Stimulated activated CD8-positive, alpha-beta memory T cell treated with anti-CD3 and anti-CD28 coated beads, Interleukin-2, amount 100 ng/mL, for 1 hour (primary cell): ENCODE measurements around the gene CCNI.
"Not testable (repeated sequence)": the region's sequence is repeated elsewhere in the genome, so short reads cannot be mapped to it uniquely, and the experiment has no call there.

Experiments
- DNase-seq, 2 donors: peaks; one replicate each; pipeline ENCODE4 v3.0.0-alpha.2; 2020; ENCODE audit warnings: low read depth in 2 of 2

CCNI gene

DNA sequence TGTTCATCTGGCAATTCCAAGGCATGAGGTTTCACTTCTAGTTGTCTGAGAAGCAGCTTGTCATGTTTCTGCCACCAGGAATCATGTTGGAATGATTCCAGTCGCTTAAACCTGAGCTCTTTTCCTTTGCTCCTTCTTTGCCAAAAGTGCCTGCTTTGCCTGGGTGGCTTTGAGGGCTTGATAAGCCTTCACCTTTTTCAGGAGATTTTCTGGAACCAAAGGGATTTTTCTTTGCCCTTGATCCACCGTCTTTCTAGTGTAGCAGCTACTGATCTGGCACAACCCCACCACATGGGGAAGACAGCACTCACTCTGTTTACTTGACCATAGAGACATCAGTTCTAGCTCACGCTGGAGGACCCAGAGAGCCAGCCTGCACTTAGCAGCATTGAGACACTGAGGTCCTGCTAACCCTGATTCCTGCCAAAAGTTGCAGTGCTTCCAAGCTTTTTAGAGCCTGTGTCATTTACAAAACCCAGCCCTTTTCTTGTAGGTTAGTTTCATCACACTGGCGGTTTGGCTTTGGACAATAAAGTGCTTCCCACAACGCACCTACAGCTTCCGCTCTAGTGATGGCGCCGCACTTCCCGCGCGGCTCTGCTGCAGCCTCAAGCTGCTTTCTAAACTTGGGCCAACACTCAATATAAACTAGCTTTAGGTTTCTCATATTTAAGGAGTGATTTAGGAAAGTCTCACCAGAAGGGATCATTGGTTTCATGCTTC, 7.3 kb upstream of the CCNI start:
- no peak for DNase-seq

DNA sequence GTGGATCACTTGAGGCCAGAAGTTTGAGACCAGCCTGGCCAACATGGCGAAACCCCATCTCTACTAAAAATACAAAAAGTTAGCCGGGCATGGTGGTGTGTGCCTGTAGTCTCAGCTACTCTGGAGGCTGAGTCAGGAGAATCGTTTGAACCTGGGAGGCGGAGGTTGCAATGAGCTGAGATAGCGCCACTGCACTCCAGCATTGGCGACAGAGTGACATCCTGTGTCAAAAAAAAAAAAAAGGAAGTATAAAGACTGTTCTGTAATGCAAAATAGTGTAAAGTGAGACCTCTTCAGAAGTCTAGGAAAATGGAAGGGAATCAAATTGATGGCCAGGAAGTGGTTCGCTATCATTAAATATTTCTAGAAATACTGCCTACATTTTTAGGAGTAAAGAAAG, 5.0 kb upstream of the CCNI start:
- DNase-seq: not testable (repeated sequence)

DNA sequence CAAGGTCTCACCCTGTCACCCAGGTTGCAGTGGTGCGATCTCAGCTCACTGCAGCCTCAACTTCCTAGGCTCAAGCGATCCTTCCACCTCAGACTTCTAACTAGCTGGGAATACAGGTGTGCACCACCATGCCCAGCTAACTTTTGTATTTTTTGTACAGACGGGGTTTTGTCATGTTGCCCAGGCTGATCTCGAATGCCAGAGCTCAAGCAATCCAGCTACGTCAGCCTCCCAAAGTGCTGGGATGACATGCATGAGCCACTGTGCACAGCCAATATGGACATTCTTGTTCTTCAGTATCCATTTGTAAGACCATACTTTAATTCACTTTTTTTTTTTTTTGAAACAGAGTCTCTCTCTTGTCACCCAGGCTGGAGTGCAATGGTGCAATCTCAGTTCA, 3.5 kb upstream of the CCNI start:
- DNase-seq: no peak

DNA sequence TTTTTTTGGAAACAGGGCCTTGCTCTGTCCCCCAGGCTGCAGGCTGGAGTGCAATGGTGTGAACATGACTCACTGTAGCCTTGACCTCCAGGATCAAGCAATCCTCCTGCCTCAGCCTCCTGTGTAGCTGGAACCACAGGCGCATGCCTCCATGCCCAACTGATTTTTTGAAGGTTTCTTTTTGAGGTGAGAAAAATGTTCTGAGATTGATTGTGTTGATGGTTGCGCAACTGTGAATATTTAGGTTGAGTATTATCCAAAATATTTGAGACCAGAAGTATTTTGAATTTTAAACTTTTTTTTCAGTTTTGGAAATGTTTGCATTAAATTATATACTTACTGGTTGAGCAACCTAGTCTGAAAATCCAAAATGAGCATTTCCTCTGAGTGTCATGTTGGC, 2.6 kb upstream of the CCNI start:
- DNase-seq: no peak

DNA sequence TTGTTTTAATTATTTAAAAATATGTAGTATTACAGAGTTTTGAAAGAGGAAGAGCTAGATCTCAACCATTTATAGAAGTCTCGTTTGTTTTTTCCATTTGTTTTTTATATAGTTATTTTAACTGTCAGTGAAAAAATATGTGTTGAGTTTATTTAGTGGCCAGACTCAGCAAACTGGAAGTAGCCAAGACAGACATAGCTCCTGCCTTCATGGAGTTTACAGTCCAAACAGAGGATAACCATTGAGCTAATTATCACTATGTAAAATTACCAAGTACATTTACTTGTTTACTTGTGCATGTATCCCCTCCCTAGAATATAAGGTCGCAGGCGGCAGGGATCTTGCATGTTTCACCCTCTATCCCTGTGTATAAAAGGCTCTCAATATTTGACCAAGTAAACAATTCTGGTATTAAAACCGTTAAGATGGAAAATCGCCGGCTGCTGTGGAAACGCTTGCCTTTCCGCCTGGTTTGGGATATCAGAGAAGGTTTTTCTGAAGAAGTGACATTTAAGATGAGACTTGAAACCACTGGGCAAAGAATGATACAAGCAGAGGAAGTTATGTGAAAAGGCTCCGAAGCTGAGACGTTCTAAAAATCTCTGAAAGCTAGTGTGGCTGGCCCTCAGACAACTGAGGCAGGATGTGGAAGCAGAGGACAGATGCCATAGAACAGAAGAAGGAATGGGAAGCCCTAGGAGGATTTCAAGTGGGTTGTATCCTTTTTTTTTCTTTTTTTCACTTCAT, 1.3 kb upstream of the CCNI start:
- no peak for DNase-seq

DNA sequence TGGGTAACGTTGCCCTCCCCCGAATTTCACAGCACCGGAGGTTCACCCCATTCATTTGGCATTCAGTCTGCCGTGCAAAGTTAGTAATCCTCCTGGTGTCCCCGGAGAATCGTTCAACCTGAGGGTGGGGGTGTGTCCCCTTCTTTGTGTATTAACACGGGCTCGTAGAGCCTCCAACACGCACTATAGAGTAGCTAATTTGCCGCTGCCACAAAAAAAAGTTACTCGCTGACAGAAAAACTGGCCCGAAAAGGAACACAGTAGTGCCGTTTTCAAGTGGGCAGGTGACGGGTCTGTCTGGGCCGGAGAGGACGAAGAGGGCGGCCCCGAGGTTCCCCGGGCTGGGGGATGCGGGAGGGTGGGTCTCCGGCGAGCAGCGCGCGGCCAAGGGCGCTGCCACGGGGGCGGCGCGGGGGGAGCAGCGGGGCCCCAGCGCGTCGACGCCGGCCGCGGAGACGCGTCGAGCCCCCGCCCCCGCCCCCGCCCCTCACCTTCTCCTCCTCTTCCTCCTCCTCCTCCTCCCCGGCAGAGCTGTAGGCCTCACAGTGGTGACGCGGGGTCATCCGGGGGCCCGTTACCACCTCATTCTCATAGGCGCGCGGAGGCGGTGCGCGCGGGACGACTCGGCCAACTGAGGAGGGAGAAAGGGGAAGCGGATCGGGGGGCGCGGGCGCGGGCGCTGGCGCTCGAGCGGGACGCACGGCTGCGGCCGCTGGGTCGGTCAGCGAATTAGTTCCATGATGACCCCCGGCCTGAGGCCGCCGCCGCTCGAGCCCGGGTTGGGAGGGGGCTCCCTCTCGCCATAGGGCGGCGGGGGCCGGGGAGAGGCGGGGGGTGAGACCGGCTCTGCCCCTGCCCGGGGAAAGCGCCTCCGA, 571 bp downstream of the CCNI start:
- DNase-seq: peak; percentile 48 to 70

DNA sequence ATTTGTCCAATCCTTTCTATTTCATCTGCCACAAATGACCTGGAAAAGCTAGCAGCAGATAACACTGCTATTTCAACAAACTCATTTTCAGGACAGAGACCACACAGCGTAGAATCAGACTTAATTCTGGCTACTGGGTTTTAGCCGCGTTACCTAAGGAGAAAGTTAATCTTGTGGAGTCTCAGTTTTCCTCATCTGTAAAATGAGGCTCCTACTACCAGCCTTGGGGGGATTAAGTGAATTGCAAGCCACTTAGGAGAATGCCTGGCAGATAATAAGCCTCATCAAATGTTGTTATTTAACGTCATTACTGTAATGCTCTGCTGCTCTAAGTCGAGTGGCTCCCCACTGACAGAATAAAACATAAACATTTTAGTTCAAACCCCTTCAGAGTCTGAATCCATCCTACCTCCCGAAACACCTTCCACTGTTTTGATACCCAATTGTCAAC, 1.4 kb downstream of the CCNI start:
- no peak for DNase-seq

DNA sequence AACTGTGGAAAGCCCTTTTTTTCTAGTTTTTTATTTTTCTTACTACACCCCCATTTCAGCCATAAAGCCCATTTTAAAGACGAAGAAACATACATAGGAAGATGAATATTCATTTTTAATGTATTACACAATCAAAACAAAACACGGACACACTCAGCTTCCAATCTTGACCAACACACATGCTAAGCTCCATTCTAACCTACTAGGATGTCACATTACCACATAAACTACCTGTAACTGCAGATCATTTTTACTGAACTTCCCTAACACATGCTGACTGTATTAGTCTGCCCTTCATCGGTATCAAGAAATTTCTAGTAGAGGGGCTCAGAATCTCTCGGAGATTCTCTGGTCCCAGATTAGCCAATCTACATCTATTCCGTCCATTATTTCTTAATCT, 1.8 kb downstream of the CCNI start:
- DNase-seq: no peak

DNA sequence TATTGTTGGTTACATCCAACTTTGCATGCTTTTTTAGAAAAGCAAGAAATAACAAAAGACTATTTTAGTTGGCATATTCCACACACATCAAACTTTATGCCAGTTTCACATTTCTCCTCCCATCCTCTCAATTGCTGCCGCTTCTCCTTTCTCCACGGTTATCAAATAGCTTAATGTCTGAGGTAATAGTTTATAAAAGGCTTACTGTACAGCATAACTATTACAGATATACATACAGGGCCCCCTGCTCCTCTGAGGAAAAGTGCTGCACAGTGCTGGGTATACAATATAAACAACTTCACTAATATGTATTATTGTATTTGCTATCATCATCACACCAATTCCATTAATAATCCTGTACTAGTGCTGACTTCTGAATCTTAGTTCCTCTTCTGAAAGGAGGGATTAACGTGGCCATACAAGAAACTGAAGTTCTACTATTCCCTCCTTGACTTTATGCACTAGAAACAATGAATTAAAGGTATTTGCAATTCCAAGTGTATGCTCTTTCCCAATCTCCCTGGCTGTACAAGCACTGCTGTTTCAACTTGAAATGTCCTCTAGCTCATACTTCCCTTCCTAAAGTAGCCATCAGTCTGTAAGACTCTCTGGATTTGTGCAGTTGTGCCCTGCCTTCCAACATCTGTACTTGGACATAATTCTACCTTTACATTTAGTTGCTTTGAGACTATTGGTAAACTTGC, 2.5 kb downstream of the CCNI start:
- DNase-seq: no peak

DNA sequence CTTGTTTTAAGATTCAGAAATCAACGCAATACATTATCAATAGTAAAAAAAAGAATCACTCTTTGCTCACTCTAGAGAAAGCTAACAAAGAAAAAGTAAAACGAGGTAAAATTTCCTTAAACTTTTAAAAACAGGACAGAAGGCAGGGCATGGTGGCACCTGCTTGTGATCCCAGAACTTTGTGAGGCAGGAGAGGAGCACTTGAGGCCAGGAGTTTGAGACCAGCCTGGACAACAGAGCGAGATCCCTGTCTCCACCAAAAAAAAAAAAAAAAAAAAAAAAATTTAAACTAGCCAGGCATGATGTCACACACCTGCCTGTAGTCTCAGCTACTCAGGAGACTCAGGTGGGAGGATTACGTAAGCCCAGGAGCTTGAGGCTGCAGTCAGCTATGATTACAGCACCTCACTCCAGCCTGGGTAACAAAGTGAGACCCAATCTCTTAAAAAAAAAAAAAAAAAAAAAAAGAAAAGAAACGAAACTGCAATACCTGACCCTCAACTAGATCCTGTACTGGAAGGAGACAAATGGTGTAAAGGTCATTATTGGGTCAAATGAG, 3.5 kb downstream of the CCNI start:
- DNase-seq: no peak

DNA sequence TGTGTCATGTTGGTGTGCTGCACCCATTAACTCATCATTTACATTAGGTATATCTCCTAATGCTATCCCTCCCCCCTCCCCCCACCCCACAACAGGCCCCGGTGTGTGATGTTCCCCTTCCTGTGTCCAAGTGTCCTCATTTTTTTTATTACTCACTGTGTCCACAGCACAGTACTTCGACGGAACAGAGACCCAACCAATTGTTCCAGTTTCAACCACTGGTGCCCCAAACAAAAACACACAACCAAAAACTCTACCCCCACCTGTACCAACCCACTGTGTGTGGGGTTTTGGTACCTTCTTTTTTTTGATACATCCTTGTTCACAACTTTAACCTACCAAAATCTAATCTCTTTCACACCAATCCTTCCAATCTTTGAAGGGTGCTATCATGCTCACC, 6.3 kb downstream of the CCNI start:
- not testable (repeated sequence) for DNase-seq

DNA sequence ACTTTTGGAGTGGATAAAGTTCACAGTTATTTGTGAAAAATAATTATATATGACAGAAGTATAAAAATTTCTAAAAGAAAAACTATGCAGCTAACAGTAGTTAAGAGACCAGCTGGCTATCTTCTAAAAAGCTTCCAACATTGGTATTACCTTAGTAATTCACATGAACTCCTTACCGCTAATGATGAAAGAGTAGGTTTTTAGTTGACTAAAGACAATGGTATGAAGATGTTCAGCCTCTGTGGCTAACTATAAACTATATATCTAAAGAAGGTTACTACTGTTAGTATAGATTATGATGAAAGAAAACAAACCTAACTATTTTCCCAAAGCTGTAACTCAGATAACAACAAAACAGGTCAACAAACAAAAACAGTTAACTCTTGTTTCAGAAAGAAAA, 10.4 kb downstream of the CCNI start:
- DNase-seq: no peak

DNA sequence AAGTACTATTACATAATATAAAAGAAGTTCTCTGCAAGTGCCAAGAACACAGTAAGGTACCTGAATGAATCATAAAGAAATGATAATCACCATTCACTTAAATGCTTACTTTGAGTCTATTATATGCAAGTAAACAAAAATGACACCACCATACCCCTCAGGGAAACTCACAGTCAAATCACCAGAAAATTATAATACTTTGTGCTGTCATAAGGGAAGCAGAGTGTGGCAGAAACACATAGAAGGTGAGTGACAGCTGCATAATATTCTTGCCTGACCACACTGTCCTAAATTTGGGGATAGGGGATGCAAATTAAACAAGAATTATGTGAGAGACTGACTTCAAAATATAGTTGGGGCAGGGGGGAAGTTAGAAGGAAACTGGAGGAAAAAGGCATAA, 12.9 kb downstream of the CCNI start:
- no peak for DNase-seq

DNA sequence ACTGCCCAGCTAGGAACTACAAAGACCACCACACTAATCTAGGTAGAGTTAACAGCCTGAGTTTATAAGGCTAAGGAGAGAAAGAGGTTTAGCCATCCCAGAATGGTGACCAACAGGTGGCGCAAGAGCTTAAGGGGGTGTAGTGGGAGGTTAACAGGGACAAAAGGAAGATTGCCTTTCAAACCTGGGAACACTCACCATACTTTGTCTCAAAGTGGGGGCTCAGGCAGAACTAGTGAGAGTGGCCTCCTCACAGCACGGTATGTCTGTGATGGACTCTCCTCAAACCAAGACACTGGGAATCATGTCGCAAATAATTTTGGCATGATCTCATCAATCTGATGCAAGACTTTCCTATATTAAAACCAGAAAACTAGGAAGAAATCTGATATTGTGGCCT, 23.4 kb downstream of the CCNI start:
- DNase-seq: peak; percentile 8 to 43

DNA sequence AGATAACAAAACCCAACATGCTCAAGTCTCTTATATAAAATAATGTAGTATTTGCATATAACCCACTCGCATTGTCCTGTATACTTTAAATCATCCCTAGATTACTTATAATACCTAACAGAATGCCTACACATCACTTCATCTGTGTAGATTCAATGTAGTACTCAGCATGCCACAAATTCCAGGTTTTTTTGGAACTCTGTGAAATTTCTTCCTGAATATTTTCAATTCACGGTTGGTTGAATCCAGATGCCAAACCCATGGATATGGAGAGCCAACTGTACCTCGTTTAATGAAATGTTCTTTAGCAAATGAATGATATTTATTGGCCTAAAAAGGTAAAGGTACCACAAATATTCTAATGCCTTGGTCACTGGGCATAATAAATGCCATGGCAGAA, 24.8 kb downstream of the CCNI start:
- no peak for DNase-seq

DNA sequence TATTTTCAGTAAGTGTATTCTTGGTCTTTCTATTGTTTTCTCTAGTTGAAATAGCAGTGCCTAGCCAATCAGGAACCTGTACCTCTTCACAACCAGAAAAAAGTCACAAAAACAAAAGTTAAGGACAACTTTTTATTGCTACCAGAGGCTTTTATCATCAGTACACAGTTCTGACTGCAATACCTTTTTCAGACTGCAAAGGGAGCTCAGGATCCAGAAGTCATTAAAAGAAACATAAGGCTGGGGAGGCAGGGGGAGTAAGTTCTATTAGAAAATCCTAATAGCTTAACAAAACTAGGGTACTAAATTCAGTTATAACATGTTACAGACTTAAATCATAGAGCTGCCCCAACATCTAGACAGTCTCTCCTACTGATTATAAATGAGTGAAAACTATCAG, 28.8 kb downstream of the CCNI start:
- no peak for DNase-seq

DNA sequence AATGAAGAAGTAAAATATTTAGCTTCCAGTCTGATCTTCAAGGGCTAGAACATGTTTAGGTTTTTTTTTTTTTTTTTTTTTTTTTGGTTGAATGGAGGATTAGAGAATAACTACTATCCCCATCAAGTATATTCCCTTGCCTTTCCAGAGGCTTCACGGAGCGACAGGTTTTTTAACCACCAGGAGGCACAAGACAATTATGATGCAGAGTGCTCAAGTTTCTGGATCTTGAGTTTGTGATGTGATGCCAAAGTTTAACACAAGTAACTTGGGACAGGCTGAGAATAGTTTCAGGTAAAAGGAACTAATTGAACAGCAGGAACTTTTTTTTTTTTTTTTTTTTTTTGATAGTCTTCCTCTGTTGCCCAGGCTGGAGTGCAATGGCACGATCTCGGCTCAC, 30.3 kb downstream of the CCNI start:
- no peak for DNase-seq

DNA sequence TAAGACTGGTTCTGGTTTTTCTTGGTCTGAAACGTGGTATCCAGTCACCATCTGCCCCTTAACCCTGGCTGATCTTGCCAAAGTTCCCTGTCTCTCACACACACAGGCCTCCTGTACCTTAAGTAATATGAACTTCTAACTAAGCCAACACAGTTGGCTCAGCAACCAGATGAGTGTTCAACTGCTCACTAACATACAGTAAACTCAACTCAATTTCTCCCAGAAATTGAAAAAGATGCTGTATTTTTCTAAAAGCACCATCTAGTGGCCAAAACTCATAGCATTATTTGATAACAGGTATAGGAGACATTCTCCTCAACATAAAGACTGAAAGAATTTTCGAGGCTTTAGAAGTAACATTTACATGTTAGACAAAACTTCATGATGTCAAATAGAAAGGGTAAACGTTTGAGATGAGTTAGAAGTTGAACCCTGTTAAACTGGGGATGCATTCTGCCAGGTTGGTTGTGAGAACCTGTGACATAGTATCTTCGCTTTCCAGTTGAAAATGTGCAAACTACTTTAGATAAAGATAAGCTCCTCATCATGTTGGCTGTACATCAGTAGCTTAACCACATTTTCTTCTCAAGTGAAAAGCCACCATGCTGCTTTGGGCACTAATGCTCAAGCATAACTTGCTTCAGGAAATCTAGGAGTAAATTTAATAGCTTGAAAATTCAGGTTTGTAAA, 31.2 kb downstream of the CCNI start:
- no peak for DNase-seq

DNA sequence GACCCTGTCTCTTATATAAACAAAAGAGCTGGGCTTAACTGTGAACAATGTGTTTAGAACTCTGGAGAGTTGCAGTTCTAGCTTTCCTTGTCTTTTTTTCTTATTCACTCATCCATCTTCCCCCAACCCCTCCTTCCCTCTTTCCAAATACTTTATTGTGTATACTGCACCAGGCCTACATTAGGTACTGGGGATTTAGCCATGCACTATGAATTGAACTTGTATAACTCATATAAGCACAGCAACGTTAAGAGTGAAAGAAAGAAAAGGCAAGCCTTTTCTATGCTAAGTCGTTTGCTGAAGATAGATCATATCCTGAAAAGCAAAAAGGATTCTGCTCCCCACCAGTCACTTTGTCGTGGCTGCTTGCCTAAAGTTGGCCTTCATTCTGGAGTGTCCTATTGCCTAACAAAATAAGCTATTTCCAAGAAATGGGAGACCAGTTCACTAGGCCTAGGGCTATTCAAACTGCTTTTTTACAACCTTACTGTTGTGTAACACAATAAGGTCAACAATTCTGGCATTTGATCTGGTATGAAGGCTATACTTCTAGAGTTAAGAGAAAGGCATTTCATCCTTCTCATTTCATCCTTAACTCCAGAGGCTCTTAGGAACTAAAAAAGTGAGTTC, 32.2 kb downstream of the CCNI start:
- DNase-seq: no peak
